ENCODE data around the gene ZNF77.
A peak's percentile ranks its signal among the peaks of the same experiment; 100 is the strongest.
"Not testable (repeated sequence)": the region's sequence is repeated elsewhere in the genome, so short reads cannot be mapped to it uniquely, and the experiment has no call there.

The ZNF77 gene

DNA sequence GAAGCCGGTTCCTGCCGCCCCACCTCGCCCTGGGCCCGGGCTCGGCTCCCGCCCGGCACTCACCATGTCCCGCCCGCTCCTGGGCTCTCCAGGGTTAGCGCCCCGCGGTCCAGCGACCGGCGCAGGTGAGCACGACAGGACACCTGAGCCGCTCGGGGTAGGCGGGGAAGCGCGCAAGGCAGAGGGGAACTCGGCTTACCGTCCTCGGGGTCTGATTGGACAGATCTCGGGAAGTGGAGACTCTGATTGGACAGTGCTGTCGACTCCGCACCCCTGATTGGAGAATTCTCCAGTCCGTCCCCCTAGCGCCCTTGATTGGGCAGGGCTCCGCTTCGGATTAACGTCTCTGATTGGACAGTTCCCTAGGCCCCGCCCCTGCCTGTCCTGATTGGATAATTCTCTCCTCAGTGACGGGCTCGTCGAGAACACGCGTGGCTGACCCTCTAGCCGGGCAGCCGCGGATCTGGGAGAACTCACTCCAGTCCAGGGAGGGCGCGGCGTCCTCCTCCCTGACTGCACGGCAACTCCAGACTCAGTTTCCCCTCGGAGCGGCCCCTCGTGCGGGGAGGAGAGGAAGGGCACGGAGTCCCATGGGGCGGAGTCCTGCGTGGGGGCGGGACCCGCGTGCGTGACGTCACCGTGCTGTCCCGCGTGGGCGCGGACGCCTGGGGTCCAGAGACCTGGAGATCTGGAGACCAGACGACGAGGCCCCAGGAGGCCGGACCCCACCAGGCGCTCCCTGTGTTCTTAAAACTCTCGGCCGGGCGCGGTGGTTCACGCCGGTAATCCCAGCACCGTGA is at the start of gene ZNF77:
ZNF77 (minus strand) TSS at position 197 of the 800 bp plus-strand sequence; CDS start at position 66, 131 bp downstream.
- peak; percentile 99 for FAIRE-seq
- DNase-seq (ENCODE audit: insufficient read length, low spot score): peak; percentile 98

DNA sequence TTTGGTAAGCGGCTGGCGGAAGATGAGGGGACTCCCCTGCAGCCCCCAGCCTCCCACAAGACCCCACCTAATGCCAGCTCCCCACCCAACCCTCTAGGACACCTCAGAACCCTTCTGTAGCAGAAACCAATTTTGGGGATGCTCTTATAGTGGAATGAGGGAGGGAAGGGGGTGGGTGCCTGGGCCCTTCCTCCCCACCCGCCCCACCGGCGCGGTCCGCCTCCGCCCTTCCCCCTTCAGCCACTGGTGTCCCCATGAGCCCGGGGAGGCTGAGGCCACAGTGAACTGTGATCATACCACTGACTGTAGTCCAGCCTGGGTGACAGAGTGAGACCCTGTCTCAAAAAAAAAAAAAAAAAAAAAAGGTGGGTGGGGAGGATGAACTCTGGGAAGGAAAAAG is 48.8 kb upstream of the ZNF77 start:
- DNase-seq (ENCODE audit: insufficient read length, low spot score): no peak
- FAIRE-seq: no peak

DNA sequence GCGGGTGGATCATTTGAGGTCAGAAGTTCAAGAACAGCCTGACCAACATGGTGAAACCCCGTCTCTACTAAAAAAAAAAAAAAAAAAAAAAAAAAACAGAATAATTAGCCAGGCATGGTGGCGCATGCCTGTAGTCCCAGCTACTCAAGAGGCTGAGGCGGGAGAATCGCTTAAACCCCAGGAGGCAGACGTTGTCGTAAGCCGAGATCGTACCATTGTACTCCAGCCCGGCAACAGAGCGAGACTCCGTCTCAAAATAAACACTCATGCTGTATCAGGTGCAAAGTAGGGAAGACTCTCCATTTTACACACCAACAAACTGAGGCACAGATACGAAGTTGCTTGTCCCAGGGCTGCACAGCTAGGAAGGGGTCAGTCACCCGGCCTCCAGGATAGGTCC is 48.2 kb upstream of the ZNF77 start:
- FAIRE-seq: no peak
- no peak for DNase-seq (ENCODE audit: insufficient read length, low spot score)

DNA sequence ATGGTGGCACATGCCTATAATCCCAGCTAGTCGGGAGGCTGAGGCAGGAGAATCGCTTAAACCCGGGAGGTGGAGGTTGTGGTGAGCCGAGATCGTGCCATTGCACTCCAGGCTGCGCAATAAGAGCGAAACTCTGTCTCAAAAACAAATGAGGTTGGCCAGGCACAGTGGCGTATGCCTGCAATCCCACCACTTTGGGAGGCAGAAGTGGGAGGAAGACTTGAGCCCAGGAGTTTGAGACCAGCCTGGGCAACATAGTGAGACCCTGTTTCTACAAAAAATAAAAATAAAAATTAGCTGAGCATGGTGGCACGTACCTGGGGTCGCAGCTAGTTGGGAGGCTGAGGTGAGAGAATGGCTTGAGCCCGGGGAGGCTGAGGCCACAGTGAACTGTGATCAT is 47.6 kb upstream of the ZNF77 start:
- DNase-seq (ENCODE audit: insufficient read length, low spot score); FAIRE-seq: not testable (repeated sequence)

DNA sequence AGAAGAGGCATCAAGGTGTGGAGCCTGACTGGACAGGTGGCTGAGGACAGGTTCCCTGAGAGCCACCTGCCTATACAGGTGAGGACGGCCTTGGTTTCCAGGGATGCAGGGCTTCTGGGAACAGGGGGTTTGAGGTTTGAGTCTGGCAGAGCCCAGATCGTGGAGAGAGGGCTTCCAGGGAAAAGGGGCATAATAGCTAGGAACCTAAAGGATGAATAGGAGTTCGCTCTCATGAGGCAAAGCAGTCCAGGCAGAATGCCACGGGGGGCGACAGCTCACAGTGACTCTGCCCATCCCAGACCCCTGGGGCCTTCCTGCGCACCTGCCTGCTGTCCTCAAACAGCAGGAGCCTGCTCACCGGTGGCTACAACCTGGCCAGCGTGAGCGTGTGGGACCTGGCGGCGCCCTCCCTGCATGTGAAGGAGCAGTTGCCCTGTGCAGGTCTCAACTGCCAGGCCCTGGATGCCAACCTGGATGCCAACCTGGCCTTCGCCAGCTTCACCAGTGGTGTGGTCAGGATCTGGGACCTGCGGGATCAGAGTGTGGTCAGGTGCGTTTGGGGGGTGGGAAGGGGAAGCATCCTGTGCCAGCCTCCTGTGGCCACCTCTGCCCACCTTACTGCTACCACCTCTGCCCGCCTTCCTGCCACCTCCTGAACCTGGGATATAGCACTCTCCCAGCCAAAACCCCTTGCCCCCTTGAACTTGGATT is 44.6 kb upstream of the ZNF77 start:
- DNase-seq (ENCODE audit: insufficient read length, low spot score) (no peak), FAIRE-seq (no peak)

DNA sequence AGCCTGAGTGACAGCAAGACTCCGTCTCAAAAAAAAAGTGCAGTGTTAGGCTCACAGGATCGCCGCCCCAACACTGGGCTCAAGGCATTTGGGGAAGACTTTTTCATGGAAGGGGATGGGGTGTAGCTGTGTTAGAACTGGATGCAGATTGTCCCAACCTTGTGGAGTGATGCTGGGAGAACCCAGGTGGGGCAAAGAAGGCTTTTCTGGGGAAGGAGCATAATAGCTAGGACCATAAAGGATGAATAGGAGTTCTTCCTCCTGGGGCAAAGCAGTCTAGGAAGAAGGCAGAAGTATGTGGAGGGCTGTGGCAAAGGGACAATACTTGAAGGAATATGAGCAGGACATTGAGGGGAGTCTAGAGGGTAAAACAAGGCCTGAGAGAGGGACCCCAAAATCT is 43.8 kb upstream of the ZNF77 start:
- DNase-seq (ENCODE audit: insufficient read length, low spot score) (no peak), FAIRE-seq (no peak)

DNA sequence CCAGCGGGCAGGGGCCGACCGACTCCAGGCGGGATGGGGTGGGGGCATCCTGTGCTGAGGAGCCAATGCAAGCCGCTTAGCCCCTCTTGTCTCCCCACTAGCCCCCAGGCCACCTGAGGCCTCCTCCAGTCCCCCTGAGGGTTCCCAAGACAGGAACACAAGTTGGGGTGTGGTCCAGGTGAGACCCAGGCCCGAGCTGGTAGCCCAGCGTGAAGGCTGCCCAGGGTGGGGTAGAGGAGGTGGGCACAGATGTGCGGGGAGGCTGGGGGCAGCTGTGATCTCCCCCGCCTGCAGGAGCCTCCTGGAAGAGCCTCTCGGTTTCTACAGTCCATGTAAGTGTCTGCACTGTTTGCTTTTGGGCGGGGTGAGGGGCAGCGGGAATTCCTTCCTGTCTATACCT is 43.0 kb upstream of the ZNF77 start:
- DNase-seq (ENCODE audit: insufficient read length, low spot score) (no peak), FAIRE-seq (no peak)

DNA sequence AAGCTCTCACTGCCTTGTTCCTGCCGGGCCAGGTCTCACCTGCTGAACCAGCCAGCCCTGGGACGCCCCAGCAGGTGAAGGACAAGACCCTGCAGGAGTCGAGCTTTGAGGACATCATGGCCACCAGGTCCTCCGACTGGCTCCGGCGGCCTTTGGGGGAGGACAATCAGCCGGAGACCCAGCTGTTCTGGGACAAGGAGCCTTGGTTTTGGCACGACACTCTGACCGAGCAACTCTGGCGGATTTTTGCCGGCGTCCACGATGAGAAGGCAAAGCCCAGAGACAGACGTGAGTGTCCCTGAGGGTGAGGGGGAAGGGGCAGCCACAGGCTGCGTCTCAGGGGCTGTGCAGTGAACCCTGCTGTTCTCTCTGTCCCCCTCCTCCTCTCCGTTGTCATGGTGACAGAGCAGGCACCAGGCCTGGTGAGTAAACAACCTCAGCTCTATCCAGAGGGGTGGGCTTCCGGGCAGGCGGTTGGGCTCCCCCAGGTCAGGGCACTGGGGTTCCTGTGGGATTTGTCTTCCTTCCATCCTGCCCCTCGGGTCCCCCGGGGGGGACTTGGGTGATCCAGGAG is 42.3 kb upstream of the ZNF77 start:
- FAIRE-seq (no peak), DNase-seq (ENCODE audit: insufficient read length, low spot score) (no peak)

DNA sequence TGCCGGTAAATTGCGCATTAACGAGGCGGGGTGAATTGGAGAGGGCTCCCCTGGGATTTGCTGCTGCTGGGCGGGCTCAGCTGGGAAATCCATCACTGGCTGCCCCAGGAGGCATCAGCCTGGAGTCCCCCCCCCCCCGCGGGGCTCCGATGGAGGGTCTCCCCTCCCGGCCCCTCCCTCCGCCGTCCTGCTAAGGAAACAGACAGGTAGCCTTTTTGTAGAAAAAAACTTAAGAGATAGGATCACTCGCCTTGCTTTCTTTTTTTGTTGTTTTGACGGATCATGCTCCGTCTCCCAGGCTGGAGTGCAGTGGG is 39.4 kb upstream of the ZNF77 start:
- FAIRE-seq: no peak

DNA sequence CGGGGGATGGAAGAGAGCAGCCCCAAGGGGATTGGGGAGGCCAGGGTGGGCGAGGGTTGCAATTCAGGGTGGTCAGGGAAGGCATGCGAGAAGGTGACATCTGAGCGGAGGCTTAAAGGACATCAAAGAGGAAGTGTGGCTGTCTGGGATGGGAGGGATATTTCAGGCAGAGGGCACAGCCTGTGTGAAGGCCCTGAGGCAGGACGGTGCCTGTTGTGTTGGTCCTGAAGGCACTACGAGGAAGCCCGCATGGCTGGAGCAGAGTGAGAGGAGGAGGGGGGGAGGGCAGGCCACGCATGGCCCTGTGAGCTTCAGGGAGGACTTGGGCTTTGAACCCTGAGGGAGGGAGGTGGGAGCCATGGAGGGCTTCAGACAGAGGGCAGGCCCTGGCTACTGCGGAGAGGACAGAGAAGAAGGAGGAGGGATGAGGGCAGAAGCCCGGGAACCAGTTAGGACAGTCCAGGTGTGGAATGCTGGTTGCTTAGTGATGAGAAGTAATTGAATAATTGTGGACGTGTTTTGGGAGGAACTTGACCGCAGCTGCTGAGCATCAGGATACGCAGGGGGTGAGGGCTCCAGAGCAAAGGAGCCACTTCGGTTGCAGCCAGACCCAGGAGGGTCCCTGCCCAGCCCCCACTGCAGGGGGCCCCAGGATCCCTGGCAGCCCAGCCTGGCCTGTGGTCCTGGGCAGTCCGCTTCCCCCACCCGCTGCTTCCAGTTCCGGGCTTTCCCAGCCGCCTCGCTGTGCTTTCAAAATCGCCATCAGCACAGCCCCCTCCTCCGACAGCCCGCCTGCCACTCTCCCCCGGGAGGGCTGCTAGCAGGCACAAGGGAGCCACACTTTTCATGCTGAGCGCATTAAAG is 38.8 kb upstream of the ZNF77 start:
- no peak for DNase-seq (ENCODE audit: insufficient read length, low spot score)

More for the DNA sequence above, 39.4 kb upstream of the ZNF77 start:
- no peak for DNase-seq (ENCODE audit: insufficient read length, low spot score)

DNA sequence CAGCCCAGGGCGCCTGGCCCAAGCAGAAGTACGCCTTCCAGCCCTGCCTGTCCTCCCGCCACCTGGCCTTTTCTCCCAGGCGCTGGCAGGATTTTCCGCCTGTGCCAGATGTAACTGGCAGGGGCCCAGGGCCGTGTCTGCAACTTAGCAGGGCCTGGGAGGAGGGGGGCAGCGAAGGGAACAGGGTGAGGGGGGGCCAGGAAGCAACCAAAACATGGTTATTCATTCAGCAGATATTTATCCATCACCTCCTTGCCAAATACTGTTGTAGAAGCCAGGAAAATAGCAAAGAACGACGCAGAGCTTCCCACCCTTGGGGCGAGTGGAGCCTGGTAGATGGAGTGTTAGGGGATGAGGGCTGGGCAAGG is 38.2 kb upstream of the ZNF77 start:
- FAIRE-seq (no peak), DNase-seq (ENCODE audit: insufficient read length, low spot score) (no peak)

More for the DNA sequence above, 38.8 kb upstream of the ZNF77 start:
- FAIRE-seq: no peak

DNA sequence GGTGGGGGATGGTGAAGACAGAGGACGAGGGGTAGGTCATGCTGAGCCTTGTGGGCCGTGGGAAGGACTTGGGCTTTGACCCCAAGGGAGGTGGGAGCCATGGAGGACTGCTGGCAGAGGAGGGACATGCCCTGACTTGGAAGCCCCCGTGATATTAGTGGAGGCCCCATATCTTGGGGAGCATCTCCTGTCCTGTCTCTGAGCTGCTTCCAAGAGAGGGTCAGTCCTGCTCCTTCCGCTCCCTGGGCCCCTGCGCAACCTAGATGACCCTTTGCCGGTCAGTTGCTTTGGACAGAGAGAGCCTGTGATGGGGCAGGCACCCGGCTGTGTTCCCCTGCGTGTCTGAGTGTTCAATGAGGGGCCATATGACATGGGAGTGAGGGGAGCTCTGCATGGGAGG is 37.8 kb upstream of the ZNF77 start:
- FAIRE-seq (no peak), DNase-seq (ENCODE audit: insufficient read length, low spot score) (no peak)

DNA sequence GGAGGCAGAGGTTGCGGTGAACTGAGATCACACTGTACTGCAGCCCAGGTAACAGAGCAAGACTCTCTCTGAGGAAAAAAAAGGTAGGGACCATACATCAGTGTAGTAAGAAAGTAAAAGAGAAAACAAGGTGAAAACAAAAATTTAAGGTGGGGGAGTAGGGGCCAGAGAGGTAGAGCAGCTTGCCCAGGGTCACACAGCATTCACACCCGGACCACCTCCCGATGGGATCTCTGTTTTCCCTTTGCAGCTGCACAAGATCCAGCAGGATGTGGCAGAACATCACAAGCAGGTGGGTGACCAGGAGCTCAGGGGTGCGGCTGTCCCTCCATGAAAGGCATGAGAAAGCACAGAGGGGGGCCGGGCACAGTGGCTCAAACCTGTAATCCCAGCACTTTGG is 37.1 kb upstream of the ZNF77 start:
- DNase-seq (ENCODE audit: insufficient read length, low spot score) (no peak), FAIRE-seq (no peak)

DNA sequence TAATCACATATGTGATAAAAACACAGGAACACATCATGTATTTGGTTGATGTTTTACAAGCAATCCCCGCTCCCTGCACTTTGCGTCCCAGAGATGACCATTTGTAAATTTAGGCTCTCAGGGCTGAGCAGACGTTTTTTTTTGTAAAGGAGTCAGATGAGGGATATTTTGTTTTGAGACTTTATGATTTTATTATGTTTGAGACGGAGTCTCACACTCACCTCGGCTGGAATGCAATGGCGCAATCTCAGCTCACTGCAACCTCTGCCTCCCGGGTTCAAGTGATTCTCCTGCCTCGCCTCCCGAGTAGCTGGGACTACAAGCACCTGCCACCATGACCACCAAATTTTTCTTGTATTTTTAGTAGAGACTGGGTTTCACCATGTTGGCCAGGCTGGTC is 34.0 kb upstream of the ZNF77 start:
- DNase-seq (ENCODE audit: insufficient read length, low spot score) (no peak), FAIRE-seq (no peak)

DNA sequence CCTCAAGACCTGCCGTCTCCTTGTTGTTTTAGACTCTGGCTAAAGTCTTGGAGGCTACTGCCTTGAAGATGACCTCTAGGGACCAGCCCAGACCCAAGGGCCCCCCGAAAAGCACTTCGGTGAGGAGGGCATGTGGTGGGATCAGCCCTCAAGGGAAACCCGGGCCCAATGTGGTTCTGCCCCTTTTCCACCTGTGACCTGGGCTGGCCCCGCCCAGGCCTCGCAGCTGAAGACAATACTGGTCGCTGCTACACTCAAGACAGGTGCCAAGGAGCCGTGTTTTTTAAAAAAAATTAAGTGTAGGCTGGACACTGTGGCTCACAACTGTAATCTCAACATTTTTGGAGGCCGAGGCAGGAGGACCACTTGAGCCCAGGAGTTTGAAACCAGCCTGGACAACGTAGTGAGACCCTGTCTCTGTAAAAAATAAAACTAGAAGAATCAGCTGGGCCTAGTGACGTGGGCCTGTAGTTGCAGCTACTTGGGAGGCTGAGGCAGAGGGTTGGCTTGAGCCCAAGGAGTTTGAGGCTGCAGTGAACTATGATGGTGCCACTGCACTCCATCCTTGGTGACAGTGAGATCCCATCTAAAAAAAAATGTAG is 33.5 kb upstream of the ZNF77 start:
- DNase-seq (ENCODE audit: insufficient read length, low spot score) (no peak), FAIRE-seq (no peak)

DNA sequence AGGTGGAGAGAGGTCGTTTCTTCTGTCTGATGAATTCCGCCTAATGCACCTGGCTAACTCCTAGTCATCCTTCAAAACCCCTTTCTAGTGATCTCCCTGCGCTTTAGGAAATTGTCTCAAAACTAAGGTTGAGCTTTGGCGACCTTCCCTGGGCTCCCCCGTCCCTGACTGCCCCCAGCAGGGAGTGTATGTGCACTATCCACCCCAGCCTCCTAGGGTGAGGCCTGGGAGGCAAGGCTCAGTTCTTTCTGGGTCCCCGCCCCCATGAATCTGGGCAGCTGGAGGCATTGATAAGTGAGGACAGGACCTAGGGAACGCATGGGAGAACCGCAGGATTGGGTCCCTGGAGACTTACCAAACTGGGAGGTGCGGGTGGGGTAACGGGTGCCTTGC is 33.0 kb upstream of the ZNF77 start:
- no peak for FAIRE-seq

DNA sequence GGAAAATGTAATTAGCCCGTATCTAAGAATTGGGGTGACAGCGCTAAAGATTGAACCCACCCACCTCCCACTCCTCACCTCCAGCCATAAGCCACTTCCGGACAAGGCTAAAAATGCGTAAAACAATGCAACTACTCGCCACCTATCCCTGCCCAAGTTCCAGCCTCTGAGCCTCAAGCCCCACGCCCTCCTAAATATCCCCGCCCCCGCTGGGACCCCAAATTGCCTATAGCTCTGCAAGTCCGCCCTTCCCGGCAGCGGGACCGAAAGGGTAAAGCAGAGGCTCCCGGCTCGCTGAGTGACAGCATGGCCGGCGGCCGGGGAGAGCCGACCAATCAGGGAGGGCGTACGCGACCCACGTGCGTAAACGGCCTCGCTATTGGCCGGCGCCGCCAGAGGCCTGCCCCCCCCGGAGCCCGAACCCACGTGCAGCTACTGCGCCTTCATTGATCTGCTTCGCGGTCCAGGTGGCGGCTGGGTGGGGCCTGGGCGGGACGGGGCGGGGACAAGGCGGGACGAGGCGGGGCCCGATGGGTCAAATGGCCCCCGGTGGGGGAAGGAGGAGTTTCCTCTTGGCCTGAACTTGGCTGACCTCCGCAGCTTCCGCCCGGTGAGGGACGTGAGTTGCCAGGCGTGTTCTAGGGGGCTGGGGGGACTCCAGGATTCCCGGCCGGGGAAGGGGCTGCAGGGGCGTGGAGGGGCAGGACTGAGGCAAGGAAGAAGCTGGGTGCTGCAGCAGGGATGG is 32.4 kb upstream of the ZNF77 start, which contains the start of gene TLE6:
TLE6 (plus strand) TSS at position 564 of the 745 bp plus-strand sequence. CDS start 670 bp downstream, outside the sequence.
- FAIRE-seq (peak; percentile 98), DNase-seq (ENCODE audit: insufficient read length, low spot score) (peak; percentile 97)

More for the DNA sequence above, 33.0 kb upstream of the ZNF77 start:
- DNase-seq (ENCODE audit: insufficient read length, low spot score): no peak

DNA sequence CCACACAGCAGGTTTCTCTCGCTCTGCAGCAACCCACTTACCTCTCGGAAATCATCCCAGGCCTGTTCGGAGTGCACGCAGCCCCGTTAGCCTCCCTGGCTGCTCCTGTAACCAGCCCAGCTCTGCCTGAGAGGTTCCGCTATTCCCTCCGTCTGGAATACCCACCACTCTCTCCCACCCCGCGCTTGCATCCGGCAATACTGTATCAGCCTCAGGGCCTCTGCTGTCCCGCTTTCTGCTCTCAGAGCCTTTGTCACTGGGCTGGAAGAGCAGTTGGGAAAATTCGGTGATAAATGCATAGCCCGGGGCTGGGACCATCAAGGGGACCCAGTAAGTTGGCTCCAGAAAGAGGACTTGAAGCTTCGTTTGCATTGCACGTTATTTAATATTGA is 31.8 kb upstream of the ZNF77 start:
- DNase-seq (ENCODE audit: insufficient read length, low spot score) (no peak), FAIRE-seq (peak; percentile 8)

DNA sequence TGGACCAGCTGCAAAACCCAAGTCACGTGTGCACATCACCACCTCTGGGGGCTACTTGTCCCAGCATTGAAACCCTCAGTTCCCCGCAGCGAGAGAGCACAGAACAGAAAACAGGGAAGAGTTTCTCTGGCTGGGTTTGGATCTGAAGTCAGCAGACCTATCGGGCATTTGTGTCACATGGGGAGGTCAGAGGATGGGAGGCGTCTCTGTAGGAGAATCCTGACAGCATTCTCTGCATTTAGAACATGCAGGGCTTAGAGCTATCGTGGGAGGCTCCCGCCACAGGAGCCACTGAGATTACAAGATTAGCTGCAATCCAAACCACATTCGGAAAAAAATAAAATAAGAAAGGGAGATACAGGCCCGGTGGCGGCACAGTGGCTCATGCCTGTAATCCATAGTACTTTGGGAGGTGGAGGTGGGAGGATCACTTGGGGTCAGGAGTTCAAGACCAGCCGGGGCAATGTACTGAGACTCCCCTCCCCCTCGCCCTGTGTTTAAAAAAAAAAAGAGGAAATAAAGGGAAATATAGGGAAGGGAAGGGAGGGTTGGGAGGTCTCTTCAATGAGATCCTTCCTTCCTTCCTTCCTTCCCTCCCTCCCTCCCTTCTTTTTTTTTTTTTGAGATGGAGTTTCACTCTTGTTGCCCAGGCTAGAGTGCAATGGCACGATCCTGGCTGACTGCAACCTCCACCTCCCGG is 29.7 kb upstream of the ZNF77 start:
- DNase-seq (ENCODE audit: insufficient read length, low spot score) (no peak), FAIRE-seq (no peak)

Measured in GM19239 (cell line).